IMR-90 (cell line): Measurements from ENCODE around the gene THADA. TPM values are rescaled to one million over a fixed set of nuclear protein-coding genes. Genes with fewer than 3 reads are reported as not detected.
A peak's percentile ranks its signal among the peaks of the same experiment; 100 is the strongest.

Source experiments
- ATAC-seq: fragments of 200-7000 bp; cut with Tn5 transposase; 2 replicates; pipeline ENCODE4 v1.9.1; 2020; ENCODE audit warnings: low read depth, mild to moderate bottlenecking, moderate library complexity
- BruUV-seq: library from RNA; stranded (reverse); fragments of 400-500 nt; replicated peaks from 2 replicates; lab custom pipeline; 2021; lab: Mats Ljungman, UMichigan
- CTCF ChIA-PET: fragments of 300-600 bp; formaldehyde crosslinking; extraction: SDS; loops from one replicate; lab custom pipeline; 2021; ENCODE audit warnings: antibody characterized with exemption; lab: Yijun Ruan, JAX
- POLR2A ChIA-PET: fragments of 300-600 bp; sonication (Branson Sonifier 250); formaldehyde crosslinking; loops from one replicate; lab custom pipeline; 2022; ENCODE audit warnings: antibody characterized with exemption; ENCODE audit not compliant: unreplicated experiment; lab: Charles Lee
- DNase-seq: peaks from one replicate; pipeline ENCODE4 v3.0.0; 2013
- H2AFZ ChIP-seq: replicated peaks from 2 replicates; pipeline ENCODE3; 2013; ENCODE audit warnings: low read length, mild to moderate bottlenecking; ENCODE audit not compliant: poor library complexity
- H2AK5ac ChIP-seq: 2 replicates; pipeline ENCODE4 v1.6.1; 2013; ENCODE audit warnings: low read depth, low read length, inconsistent platforms
- H2AK9ac ChIP-seq: replicated peaks from 2 replicates; pipeline ENCODE3; 2013; ENCODE audit warnings: mild to moderate bottlenecking, low read depth, low read length, moderate library complexity; ENCODE audit not compliant: poor library complexity
- H2BK120ac ChIP-seq: 2 replicates; pipeline ENCODE4 v1.6.1; 2013; ENCODE audit warnings: low read depth, low read length, inconsistent platforms
- H2BK15ac ChIP-seq: 3 replicates; pipeline ENCODE4 v1.6.1; 2013; ENCODE audit warnings: low read depth, low read length, inconsistent platforms
- H2BK20ac ChIP-seq: 2 replicates; pipeline ENCODE4 v1.6.1; 2013; ENCODE audit warnings: low read depth, mild to moderate bottlenecking, inconsistent platforms, low read length, moderate library complexity
- H2BK5ac ChIP-seq: 2 replicates; pipeline ENCODE4 v1.6.1; 2013; ENCODE audit warnings: mild to moderate bottlenecking, low read depth, low read length, inconsistent platforms; ENCODE audit not compliant: poor library complexity, severe bottlenecking
- H3K14ac ChIP-seq: replicated peaks from 2 replicates; pipeline ENCODE4 v1.6.1; 2013; ENCODE audit warnings: low read depth, low read length, inconsistent platforms
- H3K18ac ChIP-seq: 2 replicates; pipeline ENCODE4 v1.6.1; 2013; ENCODE audit warnings: low read depth, low read length, control low read depth
- H3K23ac ChIP-seq: 2 replicates; pipeline ENCODE4 v1.6.1; 2013; ENCODE audit warnings: low read depth, low read length, inconsistent platforms
- H3K27ac ChIP-seq: 2 replicates; pipeline ENCODE4 v1.5.1; 2013; ENCODE audit warnings: mild to moderate bottlenecking, control low read depth, low read length; ENCODE audit not compliant: insufficient read depth
- H3K27me3 ChIP-seq: 2 replicates; pipeline ENCODE4 v1.6.1; 2013; ENCODE audit warnings: low read length; ENCODE audit not compliant: control insufficient read depth, insufficient read depth
- H3K36me3 ChIP-seq: 2 replicates; pipeline ENCODE4 v1.6.1; 2013; ENCODE audit warnings: low read length, mixed read lengths; ENCODE audit not compliant: control insufficient read depth, insufficient read depth
- H3K4ac ChIP-seq: 2 replicates; pipeline ENCODE4 v1.6.1; 2013; ENCODE audit warnings: low read depth, low read length, inconsistent platforms
- H3K4me1 ChIP-seq: 2 replicates; pipeline ENCODE4 v1.6.1; 2013; ENCODE audit warnings: low read length, mixed read lengths; ENCODE audit not compliant: control insufficient read depth, insufficient read depth
- H3K4me2 ChIP-seq: 2 replicates; pipeline ENCODE4 v1.6.1; 2013; ENCODE audit warnings: low read depth, mild to moderate bottlenecking, control low read depth, low read length, moderate library complexity
- H3K4me3 ChIP-seq: 2 replicates; pipeline ENCODE4 v1.5.1; 2013; ENCODE audit warnings: low read depth, mild to moderate bottlenecking, control low read depth, low read length, moderate library complexity; ENCODE audit not compliant: insufficient read depth
- H3K56ac ChIP-seq: 2 replicates; pipeline ENCODE4 v1.6.1; 2013; ENCODE audit warnings: low read length, inconsistent platforms; ENCODE audit not compliant: insufficient read depth; ENCODE audit errors: extremely low read depth
- H3K79me1 ChIP-seq, 2 experiments: 2 replicates each; pipeline ENCODE4 v1.6.1; 2013; ENCODE audit warnings: low read length in 2 of 2, inconsistent platforms in 1 of 2, low read depth in 1 of 2
- H3K9ac ChIP-seq: 2 replicates; pipeline ENCODE4 v1.6.1; 2013; ENCODE audit warnings: low read depth, low read length, control low read depth
- H3K9me1 ChIP-seq: 2 replicates; pipeline ENCODE4 v1.6.1; 2013; ENCODE audit warnings: low read length, inconsistent platforms; ENCODE audit not compliant: insufficient read depth
- H3K9me3 ChIP-seq: 2 replicates; pipeline ENCODE4 v1.6.1; 2013; ENCODE audit warnings: low read length; ENCODE audit not compliant: control insufficient read depth, insufficient read depth
- H4K20me1 ChIP-seq: 2 replicates; pipeline ENCODE4 v1.6.1; 2013; ENCODE audit warnings: low read length, inconsistent platforms; ENCODE audit not compliant: insufficient read depth
- H4K5ac ChIP-seq: 2 replicates; pipeline ENCODE4 v1.6.1; 2013; ENCODE audit warnings: mild to moderate bottlenecking, low read depth, low read length, control low read depth
- H4K8ac ChIP-seq, 2 experiments: 2 replicates each; pipeline ENCODE4 v1.6.1; 2013; ENCODE audit warnings: low read depth in 2 of 2, low read length in 2 of 2, control low read depth in 1 of 2, inconsistent platforms in 1 of 2
- H4K91ac ChIP-seq: 2 replicates; pipeline ENCODE4 v1.6.1; 2013; ENCODE audit warnings: low read depth, low read length, inconsistent platforms; ENCODE audit not compliant: insufficient read depth
- POLR2A ChIP-seq: IDR thresholded peaks from 2 replicates; pipeline ENCODE4 v1.6.1; 2012; ENCODE audit warnings: mild to moderate bottlenecking, low read depth, low read length
- WGBS, 2 experiments: methylation state at CpG; one replicate each; pipeline versions ENCODE4 v1.1.5 to v1.1.7; 2013; ENCODE audit warnings: missing lambda C conversion rate in 2 of 2; ENCODE audit not compliant: insufficient read length in 1 of 2; ENCODE audit errors: extremely low coverage in 2 of 2; 5-methylcytosine and 5-hydroxymethylcytosine counted together
- dilution Hi-C: fragments of 300-500 bp; cut with HindIII; formaldehyde crosslinking; loops from one replicate; pipeline ENCODE4 v1.14.3; 2018; ENCODE audit warnings: low sequenced_read_pairs; ENCODE audit not compliant: unreplicated experiment
- in situ Hi-C: fragments of 300-500 bp; cut with MboI; formaldehyde crosslinking; loops from 3 replicates; pipeline ENCODE4 v1.14.3; 2019; ENCODE audit warnings: low sequenced_read_pairs, inconsistent platforms, mixed read lengths
- intact Hi-C: fragments of 100-400 bp; cut with micrococcal nuclease; formaldehyde crosslinking; loops from 2 replicates; pipeline ENCODE4 v1.10.0; 2022
- polyA plus RNA-seq, 3 experiments: library from polyadenylated mRNA; depleted of rRNA; stranded (reverse); fragments of >200 nt; gene quantifications; 2 replicates each; pipeline ENCODE4 v1.2.3, GENCODE V29; 2012; ENCODE audit warnings: low replicate concordance in 1 of 3
- total RNA-seq: library from RNA; depleted of rRNA; stranded (reverse); fragments of >200 nt; gene quantifications from 2 replicates; pipeline ENCODE4 v1.2.3, GENCODE V29; 2012

The THADA gene
- total and polyA plus RNA-seq, 2 of the 4 experiments (the other 2 are of a cell fraction) = 10.5 to 21.3 TPM

DNA sequence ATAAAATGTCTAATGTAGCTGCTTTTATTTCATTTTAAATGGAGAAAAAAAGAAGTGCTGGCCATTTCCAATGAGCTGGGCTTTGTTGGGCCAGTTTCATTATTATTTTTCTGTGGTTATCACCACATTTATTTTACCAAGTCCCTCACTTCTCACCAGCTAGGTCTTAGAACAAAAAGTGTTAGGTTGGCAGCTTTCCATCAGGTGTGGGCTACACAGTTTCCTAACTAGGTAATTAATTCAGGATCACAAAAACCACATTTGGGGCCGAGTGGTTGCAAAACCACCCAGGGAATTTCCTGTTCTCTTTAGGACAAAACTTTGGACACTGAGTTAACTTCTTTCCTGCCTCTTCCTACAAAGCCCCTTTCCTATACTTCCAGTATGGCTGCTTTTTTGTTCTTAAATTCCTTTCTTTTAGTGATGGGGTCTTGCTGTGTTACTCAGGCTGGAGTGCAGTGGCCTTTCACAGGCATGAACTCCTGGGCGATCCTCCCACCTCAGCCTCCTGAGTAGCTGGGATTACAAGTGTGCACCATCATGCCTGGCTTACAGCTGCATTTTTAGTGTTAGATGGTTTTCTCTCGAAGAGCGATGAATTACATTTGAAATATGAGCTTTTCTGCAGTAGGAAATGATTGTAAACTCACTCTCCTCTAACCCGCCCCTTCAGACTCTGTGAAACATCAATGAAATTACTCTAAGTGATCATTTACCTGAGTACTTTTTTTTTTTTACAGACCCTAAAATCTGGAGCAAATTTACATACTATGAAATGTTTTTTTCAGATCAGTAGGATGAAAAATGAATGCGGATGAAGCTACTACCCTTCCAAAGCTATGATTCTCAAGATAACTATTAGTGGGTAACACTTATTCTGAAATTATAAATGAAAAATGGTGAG, 366.8 kb downstream of the THADA start:
- no peak overlapping the region; the same call in 1 of the 2 replicates for H2BK20ac ChIP-seq
- H3K36me3 ChIP-seq = peaks cover 13% of the 10 kb centered on the region; the same call in 1 of the 2 replicates
- no peak overlapping the region for H3K18ac ChIP-seq
- H2BK5ac ChIP-seq = no peak overlapping the region
- no TSS peak for BruUV-seq
- no peaks in the 10 kb centered on the region; the same call in 1 of the 2 replicates for H3K9me1 ChIP-seq
- ATAC-seq (no peak), DNase-seq (no peak)
- no peaks in the 10 kb centered on the region for H3K9me3 ChIP-seq
- no CpG with 5 or more reads among the region's 6 CpGs for WGBS, 2 experiments
- H3K4ac ChIP-seq = peak overlapping the region; percentile 79
- H3K27me3 ChIP-seq = no peaks in the 10 kb centered on the region
- H3K79me1 ChIP-seq = peaks cover 8 to 18% of the 10 kb centered on the region in 2 experiments; a peak in 3 of 4 replicates
- peaks cover 8% of the 10 kb centered on the region for H3K4me1 ChIP-seq
- peak overlapping the region; percentile 50; the same call in 1 of the 2 replicates for H3K23ac ChIP-seq
- H2AK5ac ChIP-seq = peak overlapping the region; percentile 35; the same call in 1 of the 2 replicates
- no peak overlapping the region for H2BK15ac ChIP-seq
- H3K56ac ChIP-seq = no peak overlapping the region
- TF ChIP-seq POLR2A = no peak
- no peak overlapping the region for H3K4me2 ChIP-seq
- peaks cover 22% of the 10 kb centered on the region for H4K20me1 ChIP-seq
- peak overlapping the region; percentile 70 for H2BK120ac ChIP-seq
- no peak overlapping the region for H2AK9ac ChIP-seq
- H4K5ac ChIP-seq = no peak overlapping the region
- in situ Hi-C loops = loop anchor here (10.0 kb wide), 2 partner anchors 154 to 254 kb away; no protein-coding TSS in a partner anchor
- H3K4me3 ChIP-seq = no peak overlapping the region
- no peak overlapping the region; the same call in 1 of the 2 replicates for H3K14ac ChIP-seq
- no peak overlapping the region for H4K91ac ChIP-seq
- intact Hi-C loops = loop anchor here (1.0 to 5.0 kb wide), 4 partner anchors 113 to 402 kb away; no protein-coding TSS in a partner anchor
- no peak overlapping the region for H3K27ac ChIP-seq
- ChIA-PET POLR2A (interaction anchor here (0.5 kb wide), 1 partner anchor 9 kb away, joined by 5 read pairs; no protein-coding TSS in a partner anchor), CTCF (interaction anchor here (0.6 to 2.2 kb wide), 20 partner anchors 9 to 418 kb away, joined by 3 to 12 read pairs (median 3); no protein-coding TSS in a partner anchor)
- H3K9ac ChIP-seq = no peak overlapping the region
- no peak overlapping the region for H2AFZ ChIP-seq
- dilution Hi-C loops = no loop called here
- H4K8ac ChIP-seq = peak overlapping the region in 1 of 2 experiments; percentile 42; a peak in 1 of 4 replicates
